ENCODE data around the gene NLRP8.

- no peak for TF ChIP-seq CTCF (IDR thresholded peaks at IDR 0.05)
- no peak for TF ChIP-seq POLR2A (IDR thresholded peaks at IDR 0.05)
- no peak for TF ChIP-seq EP300 (IDR thresholded peaks at IDR 0.05)
Measured at GRCh38 chr19:55935206-55935605, 12.4 kb upstream of the NLRP8 start.

Data from tibial nerve (tissue), 4 donors.